Right cardiac atrium (tissue), 5 donors: Measurements from ENCODE around the gene PIK3CD. TPM values are rescaled to one million over a fixed set of nuclear protein-coding genes. Genes with fewer than 3 reads are reported as not detected.

Experiments
- ATAC-seq, 2 donors: fragments of 200-7000 bp; cut with Tn5 transposase; one replicate each; pipeline versions ENCODE4 v1.8.0 to v1.9.1; 2020; ENCODE audit warnings: moderate library complexity in 2 of 2, mild to moderate bottlenecking in 1 of 2
- DNase-seq, 3 donors: peaks; one replicate each; pipeline ENCODE4 v3.0.0-alpha.2; 2020
- H3K27ac ChIP-seq: one replicate; pipeline ENCODE4 v1.5.1; 2013; ENCODE audit warnings: mild to moderate bottlenecking, low read length, control low read depth, moderate library complexity
- H3K27me3 ChIP-seq: one replicate; pipeline ENCODE4 v1.6.1; 2013; ENCODE audit not compliant: control insufficient read depth, insufficient read depth
- H3K4me1 ChIP-seq: one replicate; pipeline ENCODE4 v1.6.1; 2013; ENCODE audit warnings: low read length; ENCODE audit not compliant: control insufficient read depth, insufficient read depth
- H3K4me3 ChIP-seq: one replicate; pipeline ENCODE4 v1.5.1; 2013; ENCODE audit warnings: low read length, control low read depth
- H3K9me3 ChIP-seq: one replicate; pipeline ENCODE4 v1.6.1; 2013; ENCODE audit warnings: low read length; ENCODE audit not compliant: control insufficient read depth
- WGBS: extraction: QIAGEN DNeasy Blood & Tissue Kit; methylation state at CpG from one replicate; pipeline ENCODE4 v1.1.7; 2013; 5-methylcytosine and 5-hydroxymethylcytosine counted together
- intact Hi-C, 4 donors: fragments of 100-400 bp; cut with DNase I; formaldehyde crosslinking; loops; one replicate each; pipeline versions ENCODE4 v1.11.0 to v1.14.0; 2022 to 2023
- polyA plus RNA-seq: library from polyadenylated mRNA; stranded (reverse); fragments of 200-250 nt; gene quantifications from one replicate; pipeline ENCODE4 v1.2.3, GENCODE V29; 2013
- total RNA-seq, 4 donors: library from RNA; stranded (reverse); fragmentation: NEBNext Ultra II Directional; extraction: Animal tissue kit (Norgen Biotek cat#: 25700); gene quantifications; one replicate each; pipeline ENCODE4 v1.2.1, GENCODE V29; 2021
- donor health status: healthy with polysubstance abuse.
- donor health status: DM: no; HTN: yes; CAD: no.
- donor health status: DM: no; HTN: no; CAD: no.
- donor health status: DM: no; HTN: yes; CAD: no; lungs with severe emphysema.
- donor health status: DM: yes; HTN: yes; CAD: no.

The PIK3CD gene
- total and polyA plus RNA-seq, 5 donors = 3.0 to 5.9 (median 4.5) TPM

GRCh38 chr1:9729523-9729922 lies 78.0 kb downstream of the PIK3CD start:
- no peak for ATAC-seq
- H3K4me1 ChIP-seq = no peaks in the 10 kb centered on the region
- peak in 1 of 3 donors; percentile 42 for DNase-seq
- H3K4me3 ChIP-seq = no peak overlapping the region
- no peaks in the 10 kb centered on the region for H3K27me3 ChIP-seq
- H3K9me3 ChIP-seq = no peaks in the 10 kb centered on the region
- intact Hi-C loops = no loop called here
- H3K27ac ChIP-seq = no peak overlapping the region
- 92% methylated on average over 12 of the region's 12 CpGs for WGBS

- intact Hi-C loops = no loop called here
- peak; percentile 54 to 57 for ATAC-seq
- 74% methylated on average over 45 of the region's 45 CpGs for WGBS
- H3K4me1 ChIP-seq = no peaks in the 10 kb centered on the region
- no peak overlapping the region for H3K4me3 ChIP-seq
- H3K9me3 ChIP-seq = no peaks in the 10 kb centered on the region
- no peak overlapping the region for H3K27ac ChIP-seq
- no peaks in the 10 kb centered on the region for H3K27me3 ChIP-seq
- peak; percentile 55 to 78 (median 75) for DNase-seq
Measured at GRCh38 chr1:9730096-9730901, 78.8 kb downstream of the PIK3CD start.

- no peaks in the 10 kb centered on the region for H3K9me3 ChIP-seq
- intact Hi-C loops = no loop called here
- no peaks in the 10 kb centered on the region for H3K4me1 ChIP-seq
- no peaks in the 10 kb centered on the region for H3K27me3 ChIP-seq
- H3K27ac ChIP-seq = no peak overlapping the region
- no peak overlapping the region for H3K4me3 ChIP-seq
- WGBS = 95% methylated on average over 31 of the region's 31 CpGs
- peak in 2 of 3 donors; percentile 45 to 47 for DNase-seq
- ATAC-seq = no peak
Measured at GRCh38 chr1:9731051-9731537, 79.6 kb downstream of the PIK3CD start.

GRCh38 chr1:9731561-9731960 lies 80.0 kb downstream of the PIK3CD start:
- Histone ChIP-seq H3K4me1 (no peaks in the 10 kb centered on the region), H3K4me3 (no peak overlapping the region), H3K27ac (no peak overlapping the region), H3K27me3 (no peaks in the 10 kb centered on the region), H3K9me3 (no peaks in the 10 kb centered on the region)
- ATAC-seq (no peak), DNase-seq (peak in 2 of 3 donors; percentile 38 to 54)
- 96% methylated on average over 18 of the region's 18 CpGs for WGBS
- intact Hi-C loops = no loop called here

GRCh38 chr1:9732123-9732971 lies 80.8 kb downstream of the PIK3CD start:
- ATAC-seq (no peak), DNase-seq (peak in 1 of 3 donors; percentile 36)
- H3K4me3 ChIP-seq = no peak overlapping the region
- 91% methylated on average over 18 of the region's 18 CpGs for WGBS
- no peaks in the 10 kb centered on the region for H3K27me3 ChIP-seq
- no peaks in the 10 kb centered on the region for H3K4me1 ChIP-seq
- no peaks in the 10 kb centered on the region for H3K9me3 ChIP-seq
- intact Hi-C loops = no loop called here
- no peak overlapping the region for H3K27ac ChIP-seq

GRCh38 chr1:9733160-9733789 lies 81.7 kb downstream of the PIK3CD start:
- H3K27ac ChIP-seq = no peak overlapping the region
- no peak overlapping the region for H3K4me3 ChIP-seq
- ATAC-seq (no peak), DNase-seq (peak in 2 of 3 donors; percentile 7 to 12)
- WGBS = 98% methylated on average over 14 of the region's 14 CpGs
- no peaks in the 10 kb centered on the region for H3K9me3 ChIP-seq
- no peaks in the 10 kb centered on the region for H3K27me3 ChIP-seq
- intact Hi-C loops = no loop called here
- H3K4me1 ChIP-seq = no peaks in the 10 kb centered on the region

- DNase-seq (peak in 1 of 3 donors; percentile 23), ATAC-seq (no peak)
- H3K27me3 ChIP-seq = no peaks in the 10 kb centered on the region
- H3K4me1 ChIP-seq = no peaks in the 10 kb centered on the region
- no peak overlapping the region for H3K4me3 ChIP-seq
- intact Hi-C loops = no loop called here
- 93% methylated on average over 19 of the region's 19 CpGs for WGBS
- H3K27ac ChIP-seq = no peak overlapping the region
- no peaks in the 10 kb centered on the region for H3K9me3 ChIP-seq
Measured at GRCh38 chr1:9735800-9736199, 84.3 kb downstream of the PIK3CD start.

GRCh38 chr1:9736241-9736640 lies 84.7 kb downstream of the PIK3CD start:
- 90% methylated on average over 5 of the region's 5 CpGs for WGBS
- H3K4me1 ChIP-seq = no peaks in the 10 kb centered on the region
- no peaks in the 10 kb centered on the region for H3K27me3 ChIP-seq
- no peak overlapping the region for H3K27ac ChIP-seq
- H3K9me3 ChIP-seq = no peaks in the 10 kb centered on the region
- intact Hi-C loops = no loop called here
- ATAC-seq (no peak), DNase-seq (no peak)
- H3K4me3 ChIP-seq = no peak overlapping the region

GRCh38 chr1:9737057-9737456 lies 85.5 kb downstream of the PIK3CD start:
- Histone ChIP-seq H3K9me3 (no peaks in the 10 kb centered on the region), H3K27ac (no peak overlapping the region), H3K4me1 (no peaks in the 10 kb centered on the region), H3K4me3 (no peak overlapping the region), H3K27me3 (no peaks in the 10 kb centered on the region)
- peak in 2 of 3 donors; percentile 17 to 44 for DNase-seq
- intact Hi-C loops = no loop called here
- WGBS = 83% methylated on average over 9 of the region's 9 CpGs
- no peak for ATAC-seq

- Histone ChIP-seq H3K4me3 (no peak overlapping the region), H3K27ac (no peak overlapping the region), H3K4me1 (no peaks in the 10 kb centered on the region), H3K9me3 (no peaks in the 10 kb centered on the region), H3K27me3 (no peaks in the 10 kb centered on the region)
- WGBS = 92% methylated on average over 10 of the region's 10 CpGs
- intact Hi-C loops = no loop called here
- ATAC-seq (no peak), DNase-seq (peak in 2 of 3 donors; percentile 9 to 24)
Measured at GRCh38 chr1:9737671-9738070, 86.1 kb downstream of the PIK3CD start.
